Loucy (cell line): ENCODE data around the gene GPR150.

ENCODE experiments used
- EZH2phosphoT487 ChIP-seq: fragments of 200-600 bp; IDR thresholded peaks from 2 replicates; pipeline ENCODE4 v1.6.1; 2018; ENCODE audit warnings: antibody characterized with exemption, mild to moderate bottlenecking, moderate library complexity, borderline replicate concordance
- TF ChIP-seq, protein P1 (sequence below): fragments of 200-600 bp; sonication (generic); conservative IDR thresholded peaks from 2 replicates; pipeline ENCODE4 v1.5.1; 2014; ENCODE audit warnings: mild to moderate bottlenecking, antibody characterized with exemption, low read length

DNA sequence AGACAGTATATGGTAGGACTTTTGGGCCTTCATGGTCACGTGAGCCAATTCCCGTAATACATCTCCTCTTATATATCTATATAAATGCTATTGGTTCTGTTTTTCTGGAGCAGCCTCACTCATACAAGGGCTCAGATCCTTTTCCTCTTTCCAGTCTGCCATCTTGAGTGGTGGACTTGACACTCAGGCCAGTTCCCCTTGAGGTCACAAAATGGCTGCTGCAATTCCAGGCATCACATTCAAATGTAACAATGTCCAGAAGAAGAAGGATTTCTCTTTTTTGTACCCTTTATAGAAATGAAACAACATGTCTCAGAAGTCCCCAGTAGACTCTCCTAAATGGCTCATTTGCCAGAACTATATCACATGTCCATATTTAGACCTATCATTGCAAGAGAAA, 4.5 kb downstream of the GPR150 start:
- TF ChIP-seq, protein P1, sequence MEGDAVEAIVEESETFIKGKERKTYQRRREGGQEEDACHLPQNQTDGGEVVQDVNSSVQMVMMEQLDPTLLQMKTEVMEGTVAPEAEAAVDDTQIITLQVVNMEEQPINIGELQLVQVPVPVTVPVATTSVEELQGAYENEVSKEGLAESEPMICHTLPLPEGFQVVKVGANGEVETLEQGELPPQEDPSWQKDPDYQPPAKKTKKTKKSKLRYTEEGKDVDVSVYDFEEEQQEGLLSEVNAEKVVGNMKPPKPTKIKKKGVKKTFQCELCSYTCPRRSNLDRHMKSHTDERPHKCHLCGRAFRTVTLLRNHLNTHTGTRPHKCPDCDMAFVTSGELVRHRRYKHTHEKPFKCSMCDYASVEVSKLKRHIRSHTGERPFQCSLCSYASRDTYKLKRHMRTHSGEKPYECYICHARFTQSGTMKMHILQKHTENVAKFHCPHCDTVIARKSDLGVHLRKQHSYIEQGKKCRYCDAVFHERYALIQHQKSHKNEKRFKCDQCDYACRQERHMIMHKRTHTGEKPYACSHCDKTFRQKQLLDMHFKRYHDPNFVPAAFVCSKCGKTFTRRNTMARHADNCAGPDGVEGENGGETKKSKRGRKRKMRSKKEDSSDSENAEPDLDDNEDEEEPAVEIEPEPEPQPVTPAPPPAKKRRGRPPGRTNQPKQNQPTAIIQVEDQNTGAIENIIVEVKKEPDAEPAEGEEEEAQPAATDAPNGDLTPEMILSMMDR, result no peak
- no peak for TF ChIP-seq EZH2phosphoT487
